Stimulated activated CD8-positive, alpha-beta memory T cell treated with anti-CD3 and anti-CD28 coated beads, Interleukin-7, amount 100 ng/mL, for 48 hours (primary cell): ENCODE measurements around the gene CCL8.

Experiments used
- DNase-seq, 2 donors: peaks; one replicate each; pipeline ENCODE4 v3.0.0-alpha.2; 2020; ENCODE audit warnings: low read depth in 1 of 2; ENCODE audit errors: extremely low read depth in 1 of 2

CCL8 gene

GRCh38 chr17:34366529-34367107 is 47.4 kb downstream of the CCL8 start:
- DNase-seq = no peak

GRCh38 chr17:34367486-34368195 is 48.4 kb downstream of the CCL8 start:
- no peak for DNase-seq

- no peak for DNase-seq
Measured at GRCh38 chr17:34368196-34368945, 49.1 kb downstream of the CCL8 start.

- no peak for DNase-seq
Measured at GRCh38 chr17:34368946-34369500, 49.8 kb downstream of the CCL8 start.

GRCh38 chr17:34369571-34369970 is 50.3 kb downstream of the CCL8 start:
- no peak for DNase-seq

GRCh38 chr17:34370376-34370996 is 51.3 kb downstream of the CCL8 start:
- no peak for DNase-seq

GRCh38 chr17:34370997-34371395 is 51.8 kb downstream of the CCL8 start:
- no peak for DNase-seq
